ENCODE data around the gene MLN. TPM values are rescaled to one million over a fixed set of nuclear protein-coding genes. Genes with fewer than 3 reads are reported as not detected.

Gene MLN
- polyA plus RNA-seq, 3 donors, result 1.4 to 2.9 (median 2.0) TPM

- DNase-seq (ENCODE audit: low read depth in 3 of 3, low spot score in 2 of 3), result no peak
Measured at GRCh38 chr6:33757906-33758305, 45.9 kb downstream of the MLN start.

GRCh38 chr6:33757113-33757512 is 46.7 kb downstream of the MLN start:
- DNase-seq (ENCODE audit: low read depth in 3 of 3, low spot score in 2 of 3), result no peak

- DNase-seq (ENCODE audit: low read depth in 3 of 3, low spot score in 2 of 3), result no peak
Measured at GRCh38 chr6:33756211-33756954, 47.4 kb downstream of the MLN start.

- DNase-seq (ENCODE audit: low read depth in 3 of 3, low spot score in 2 of 3), result no peak
Measured at GRCh38 chr6:33755070-33755869, 48.5 kb downstream of the MLN start.

- no peak for DNase-seq (ENCODE audit: low read depth in 3 of 3, low spot score in 2 of 3)
Measured at GRCh38 chr6:33754222-33754621, 49.6 kb downstream of the MLN start.

GRCh38 chr6:33752646-33753015 is 51.2 kb downstream of the MLN start:
- DNase-seq (ENCODE audit: low read depth in 3 of 3, low spot score in 2 of 3), result no peak

GRCh38 chr6:33751771-33752645 is 51.8 kb downstream of the MLN start:
- DNase-seq (ENCODE audit: low read depth in 3 of 3, low spot score in 2 of 3), result no peak

- no peak for DNase-seq (ENCODE audit: low read depth in 3 of 3, low spot score in 2 of 3)
Measured at GRCh38 chr6:33750244-33750991, 53.4 kb downstream of the MLN start.

- no peak for DNase-seq (ENCODE audit: low read depth in 3 of 3, low spot score in 2 of 3)
Measured at GRCh38 chr6:33749401-33749800, 54.4 kb downstream of the MLN start.

GRCh38 chr6:33748841-33749240 is 55.0 kb downstream of the MLN start:
- DNase-seq (ENCODE audit: low read depth in 3 of 3, low spot score in 2 of 3), result no peak

- no peak for DNase-seq (ENCODE audit: low read depth in 3 of 3, low spot score in 2 of 3)
Measured at GRCh38 chr6:33747823-33748222, 56.0 kb downstream of the MLN start.

GRCh38 chr6:33746651-33747100 is 57.1 kb downstream of the MLN start, which contains the start of gene IP6K3:
Gene IP6K3 (minus strand): TSS chr6:33746905. CDS start chr6:33735476, 11,429 bp downstream.
- no peak for DNase-seq (ENCODE audit: low read depth in 3 of 3, low spot score in 2 of 3)

GRCh38 chr6:33746036-33746600 is 57.7 kb downstream of the MLN start:
- DNase-seq (ENCODE audit: low read depth in 3 of 3, low spot score in 2 of 3), result no peak

GRCh38 chr6:33745548-33745947 is 58.3 kb downstream of the MLN start:
- DNase-seq (ENCODE audit: low read depth in 3 of 3, low spot score in 2 of 3), result no peak

GRCh38 chr6:33744895-33745546 is 58.8 kb downstream of the MLN start:
- no peak for DNase-seq (ENCODE audit: low read depth in 3 of 3, low spot score in 2 of 3)

All from right renal cortex interstitium (tissue), 3 donors.